ENCODE data around the gene NALCN. TPM values are rescaled to one million over a fixed set of nuclear protein-coding genes. Genes with fewer than 3 reads are reported as not detected.

Gene NALCN
- total RNA-seq, 1 donor = 11.2 TPM

DNA sequence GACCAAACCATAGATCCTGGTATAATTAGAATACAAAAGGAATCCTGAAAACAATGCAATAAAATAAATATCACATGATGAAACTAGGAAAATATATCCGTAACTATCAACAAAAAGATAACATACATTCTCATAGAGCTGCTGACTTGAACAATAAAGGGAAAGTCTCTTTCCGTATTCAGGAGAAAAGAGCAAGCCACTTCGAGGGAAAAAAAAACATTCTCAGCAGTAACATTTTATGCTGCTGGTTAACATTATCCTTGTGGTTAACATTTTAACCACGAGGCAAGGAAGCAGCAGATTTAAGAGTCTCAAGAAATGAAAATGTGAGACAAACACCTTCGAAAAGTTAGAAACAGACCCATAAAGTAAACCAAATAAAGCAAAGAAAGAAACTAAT is 25.8 kb downstream of the NALCN start:
- peak overlapping the region; percentile 36 for H3K4me3 ChIP-seq (ENCODE audit: insufficient read depth, low read length)
- no peaks in the 10 kb centered on the region for H3K27me3 ChIP-seq (ENCODE audit: insufficient read depth, low read length)
- H3K9me3 ChIP-seq (ENCODE audit: low read depth, low read length) = no peaks in the 10 kb centered on the region
- TF ChIP-seq, protein P1, sequence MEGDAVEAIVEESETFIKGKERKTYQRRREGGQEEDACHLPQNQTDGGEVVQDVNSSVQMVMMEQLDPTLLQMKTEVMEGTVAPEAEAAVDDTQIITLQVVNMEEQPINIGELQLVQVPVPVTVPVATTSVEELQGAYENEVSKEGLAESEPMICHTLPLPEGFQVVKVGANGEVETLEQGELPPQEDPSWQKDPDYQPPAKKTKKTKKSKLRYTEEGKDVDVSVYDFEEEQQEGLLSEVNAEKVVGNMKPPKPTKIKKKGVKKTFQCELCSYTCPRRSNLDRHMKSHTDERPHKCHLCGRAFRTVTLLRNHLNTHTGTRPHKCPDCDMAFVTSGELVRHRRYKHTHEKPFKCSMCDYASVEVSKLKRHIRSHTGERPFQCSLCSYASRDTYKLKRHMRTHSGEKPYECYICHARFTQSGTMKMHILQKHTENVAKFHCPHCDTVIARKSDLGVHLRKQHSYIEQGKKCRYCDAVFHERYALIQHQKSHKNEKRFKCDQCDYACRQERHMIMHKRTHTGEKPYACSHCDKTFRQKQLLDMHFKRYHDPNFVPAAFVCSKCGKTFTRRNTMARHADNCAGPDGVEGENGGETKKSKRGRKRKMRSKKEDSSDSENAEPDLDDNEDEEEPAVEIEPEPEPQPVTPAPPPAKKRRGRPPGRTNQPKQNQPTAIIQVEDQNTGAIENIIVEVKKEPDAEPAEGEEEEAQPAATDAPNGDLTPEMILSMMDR (IDR thresholded peaks at IDR 0.05; ENCODE audit: extremely low read depth, low read depth, low read length) = no peak
- peak overlapping the region; percentile 77 for H3K4me2 ChIP-seq (ENCODE audit: insufficient read depth, low read length)
- H3K4me1 ChIP-seq (ENCODE audit: insufficient read depth, low read length) = no peaks in the 10 kb centered on the region
- peaks cover 6% of the 10 kb centered on the region for H3K79me2 ChIP-seq (ENCODE audit: insufficient read depth, low read length)
- peak overlapping the region; percentile 73 for H2AFZ ChIP-seq (ENCODE audit: low read length)
- no peaks in the 10 kb centered on the region for H3K36me3 ChIP-seq (ENCODE audit: insufficient read depth, low read length)
- H3K27ac ChIP-seq (ENCODE audit: low read depth, low read length) = peak overlapping the region; percentile 46
- H4K20me1 ChIP-seq (ENCODE audit: insufficient read depth, low read length) = no peaks in the 10 kb centered on the region
- DNase-seq (ENCODE audit: insufficient read length, low spot score, missing footprints) = no peak

- Histone ChIP-seq H3K27me3 (ENCODE audit: insufficient read depth, low read length) (no peaks in the 10 kb centered on the region), H2AFZ (ENCODE audit: low read length) (no peak overlapping the region), H3K9me3 (ENCODE audit: low read depth, low read length) (no peaks in the 10 kb centered on the region), H3K79me2 (ENCODE audit: insufficient read depth, low read length) (peaks cover 6% of the 10 kb centered on the region), H3K4me2 (ENCODE audit: insufficient read depth, low read length) (no peak overlapping the region), H3K27ac (ENCODE audit: low read depth, low read length) (no peak overlapping the region), H3K4me3 (ENCODE audit: insufficient read depth, low read length) (no peak overlapping the region), H3K4me1 (ENCODE audit: insufficient read depth, low read length) (peaks cover 19% of the 10 kb centered on the region), H4K20me1 (ENCODE audit: insufficient read depth, low read length) (no peaks in the 10 kb centered on the region), H3K36me3 (ENCODE audit: insufficient read depth, low read length) (no peaks in the 10 kb centered on the region)
- TF ChIP-seq, protein P1 (IDR thresholded peaks at IDR 0.05; ENCODE audit: extremely low read depth, low read depth, low read length) = no peak
- no peak for DNase-seq (ENCODE audit: insufficient read length, low spot score, missing footprints)
Measured at GRCh38 chr13:101384929-101385328, 31.4 kb downstream of the NALCN start.

- TF ChIP-seq, protein P1 (IDR thresholded peaks at IDR 0.05; ENCODE audit: extremely low read depth, low read depth, low read length) = no peak
- Histone ChIP-seq H2AFZ (ENCODE audit: low read length) (no peak overlapping the region), H3K4me2 (ENCODE audit: insufficient read depth, low read length) (no peak overlapping the region), H3K4me1 (ENCODE audit: insufficient read depth, low read length) (peaks cover 19% of the 10 kb centered on the region), H3K27ac (ENCODE audit: low read depth, low read length) (no peak overlapping the region), H3K9me3 (ENCODE audit: low read depth, low read length) (no peaks in the 10 kb centered on the region), H3K79me2 (ENCODE audit: insufficient read depth, low read length) (no peaks in the 10 kb centered on the region), H4K20me1 (ENCODE audit: insufficient read depth, low read length) (no peaks in the 10 kb centered on the region), H3K27me3 (ENCODE audit: insufficient read depth, low read length) (no peaks in the 10 kb centered on the region), H3K4me3 (ENCODE audit: insufficient read depth, low read length) (no peak overlapping the region), H3K36me3 (ENCODE audit: insufficient read depth, low read length) (no peaks in the 10 kb centered on the region)
- DNase-seq (ENCODE audit: insufficient read length, low spot score, missing footprints) = no peak
Measured at GRCh38 chr13:101383595-101383994, 32.7 kb downstream of the NALCN start.

DNA sequence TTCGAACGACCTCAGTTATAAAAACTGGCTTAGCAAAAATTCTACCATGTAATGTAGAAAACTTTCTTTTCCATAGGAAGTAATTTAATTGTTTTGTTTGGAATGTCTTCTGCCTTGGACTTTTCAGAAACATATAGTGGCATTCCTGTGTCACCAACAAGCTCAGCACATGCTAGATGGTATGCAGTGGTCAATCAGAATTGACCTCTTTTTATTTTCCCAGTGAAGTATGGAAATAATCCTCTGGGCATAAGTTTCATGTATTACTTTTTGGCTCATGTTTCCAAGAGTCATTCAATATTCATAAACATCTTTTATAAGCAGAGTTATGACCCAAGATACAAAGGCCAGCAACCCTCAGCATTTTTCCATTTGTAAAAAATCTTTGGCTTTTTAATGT is 33.6 kb downstream of the NALCN start:
- peaks cover 19% of the 10 kb centered on the region for H3K4me1 ChIP-seq (ENCODE audit: insufficient read depth, low read length)
- no peaks in the 10 kb centered on the region for H3K36me3 ChIP-seq (ENCODE audit: insufficient read depth, low read length)
- TF ChIP-seq, protein P1 (IDR thresholded peaks at IDR 0.05; ENCODE audit: extremely low read depth, low read depth, low read length) = no peak
- no peak overlapping the region for H2AFZ ChIP-seq (ENCODE audit: low read length)
- DNase-seq (ENCODE audit: insufficient read length, low spot score, missing footprints) = no peak
- no peaks in the 10 kb centered on the region for H3K27me3 ChIP-seq (ENCODE audit: insufficient read depth, low read length)
- no peak overlapping the region for H3K27ac ChIP-seq (ENCODE audit: low read depth, low read length)
- no peaks in the 10 kb centered on the region for H3K9me3 ChIP-seq (ENCODE audit: low read depth, low read length)
- H3K4me3 ChIP-seq (ENCODE audit: insufficient read depth, low read length) = no peak overlapping the region
- H4K20me1 ChIP-seq (ENCODE audit: insufficient read depth, low read length) = no peaks in the 10 kb centered on the region
- no peaks in the 10 kb centered on the region for H3K79me2 ChIP-seq (ENCODE audit: insufficient read depth, low read length)
- H3K4me2 ChIP-seq (ENCODE audit: insufficient read depth, low read length) = peak overlapping the region; percentile 17

Data from osteoblast (primary cell).